GM12864 (cell line): ENCODE results near the gene LUC7L3.

Experiments
- DNase-seq: peaks from one replicate; pipeline ENCODE4 v3.0.0-alpha.2; 2011; ENCODE audit warnings: low read depth
- H3K4me3 ChIP-seq: 2 replicates; pipeline ENCODE4 v1.5.1; 2011; ENCODE audit warnings: mild to moderate bottlenecking, low read depth, low read length, control low read depth
- CTCF ChIP-seq: IDR thresholded peaks from 2 replicates; pipeline ENCODE4 v1.5.1; 2011; ENCODE audit warnings: low read depth, mild to moderate bottlenecking, moderate library complexity, low read length, control low read depth, inconsistent platforms; ENCODE audit errors: missing control alignments

The LUC7L3 gene

GRCh38 chr17:50793007-50793406, 73.6 kb downstream of the LUC7L3 start:
- no peak overlapping the region for H3K4me3 ChIP-seq
- no peak for TF ChIP-seq CTCF
- DNase-seq, result no peak

- H3K4me3 ChIP-seq, result no peak overlapping the region
- DNase-seq, result no peak
- no peak for TF ChIP-seq CTCF
Observed at GRCh38 chr17:50794361-50794760, 75.0 kb downstream of the LUC7L3 start.

GRCh38 chr17:50797135-50797810, 77.9 kb downstream of the LUC7L3 start:
- no peak overlapping the region for H3K4me3 ChIP-seq
- no peak for TF ChIP-seq CTCF
- no peak for DNase-seq

GRCh38 chr17:50798424-50799288, 79.3 kb downstream of the LUC7L3 start:
- TF ChIP-seq CTCF, result no peak
- no peak overlapping the region for H3K4me3 ChIP-seq
- no peak for DNase-seq

GRCh38 chr17:50799582-50799981, 80.2 kb downstream of the LUC7L3 start:
- no peak for DNase-seq
- H3K4me3 ChIP-seq, result no peak overlapping the region
- TF ChIP-seq CTCF, result no peak

GRCh38 chr17:50800196-50800700, 80.8 kb downstream of the LUC7L3 start:
- no peak overlapping the region for H3K4me3 ChIP-seq
- no peak for DNase-seq
- no peak for TF ChIP-seq CTCF
